Bronchus fibroblast of lung (primary cell): ENCODE data around the gene EGFR. TPM values are rescaled to one million over a fixed set of nuclear protein-coding genes. Genes with fewer than 3 reads are reported as not detected.

Source experiments
- total RNA-seq: library from RNA; depleted of rRNA; stranded (reverse); fragments of >200 nt; gene quantifications from 2 replicates; pipeline ENCODE4 v1.2.3, GENCODE V29; 2015

The EGFR gene
- total RNA-seq: 39.8 and 42.0 TPM in 2 replicates

GRCh38 chr7:55018361-55019190, at the start of gene EGFR:
EGFR (plus strand) TSS chr7:55019017; CDS start chr7:55019278, 261 bp downstream.

